Stimulated activated CD4-positive, alpha-beta T cell treated with anti-CD3 and anti-CD28 coated beads, Interleukin-1b, Interleukin-23, amount 100 ng/mL, for 4 hours (primary cell): ENCODE results near the gene SNPH.

Source experiments
- DNase-seq, 2 donors: peaks; one replicate each; pipeline ENCODE4 v3.0.0-alpha.2; 2020; ENCODE audit warnings: low read depth in 2 of 2

Gene SNPH

DNA sequence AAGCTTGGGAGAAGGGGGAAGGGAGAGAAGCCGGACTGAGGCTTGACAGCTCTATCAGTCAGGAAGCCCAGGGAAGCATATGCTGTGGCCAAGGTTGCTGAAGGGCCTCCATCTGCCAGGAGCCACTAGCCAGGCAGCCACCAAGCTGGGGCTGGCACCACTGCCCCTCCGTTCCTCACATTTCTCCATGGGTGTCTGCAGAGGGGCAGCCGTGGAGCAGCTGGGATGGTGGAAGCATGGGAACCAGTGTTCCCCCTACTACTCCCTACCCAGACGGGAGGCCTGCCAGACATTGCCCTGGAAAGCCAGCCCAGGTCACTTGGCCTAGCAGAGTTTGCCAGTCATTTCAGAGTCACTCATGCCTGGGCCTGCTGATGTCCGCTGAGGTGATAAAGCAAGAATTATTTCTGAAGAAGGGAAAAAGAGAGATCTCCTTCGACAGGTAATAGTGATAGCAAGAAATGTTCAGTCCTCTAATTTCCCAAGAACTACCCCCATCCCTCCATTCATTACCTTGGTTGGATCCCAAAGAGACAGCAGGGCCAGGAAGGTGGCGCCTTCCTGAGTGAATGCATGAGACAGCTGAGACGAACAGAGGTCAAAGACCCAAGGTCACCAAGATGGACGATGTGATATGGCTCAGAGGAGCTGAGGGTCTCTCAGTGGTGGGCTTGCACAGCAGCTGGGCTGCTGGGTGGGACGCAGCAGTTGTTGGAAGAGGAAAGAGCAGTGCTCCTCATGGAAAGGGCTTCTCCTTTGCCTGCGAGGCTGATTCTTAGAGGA, 21.9 kb downstream of the SNPH start:
- no peak for DNase-seq

DNA sequence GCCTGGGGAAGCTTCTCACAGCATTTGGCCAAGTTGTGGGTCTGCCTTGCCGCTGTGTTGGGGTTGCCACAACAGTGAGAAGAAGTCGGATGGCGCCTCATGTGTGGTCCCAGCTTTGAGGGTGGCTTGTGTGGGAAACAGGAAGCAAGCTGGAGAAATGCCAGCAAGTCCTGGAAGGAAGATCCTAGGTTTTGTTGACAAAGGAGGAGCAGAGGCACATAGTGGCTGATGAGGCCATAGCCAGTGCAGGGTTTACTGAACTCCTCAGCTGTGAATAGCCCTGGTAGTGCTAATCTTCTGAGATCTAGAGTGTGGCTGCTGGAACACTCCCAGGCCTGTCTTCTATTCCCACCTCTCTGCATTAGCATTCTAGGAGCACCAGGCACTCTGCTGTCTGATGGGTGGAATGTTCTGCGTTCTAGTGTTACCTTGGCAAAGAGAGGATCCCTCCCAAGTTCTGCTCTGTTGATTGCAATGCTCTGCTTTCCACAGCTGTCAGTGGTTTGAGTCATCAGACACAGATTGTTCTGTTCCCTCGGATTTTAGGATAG, 25.2 kb downstream of the SNPH start:
- no peak for DNase-seq

DNA sequence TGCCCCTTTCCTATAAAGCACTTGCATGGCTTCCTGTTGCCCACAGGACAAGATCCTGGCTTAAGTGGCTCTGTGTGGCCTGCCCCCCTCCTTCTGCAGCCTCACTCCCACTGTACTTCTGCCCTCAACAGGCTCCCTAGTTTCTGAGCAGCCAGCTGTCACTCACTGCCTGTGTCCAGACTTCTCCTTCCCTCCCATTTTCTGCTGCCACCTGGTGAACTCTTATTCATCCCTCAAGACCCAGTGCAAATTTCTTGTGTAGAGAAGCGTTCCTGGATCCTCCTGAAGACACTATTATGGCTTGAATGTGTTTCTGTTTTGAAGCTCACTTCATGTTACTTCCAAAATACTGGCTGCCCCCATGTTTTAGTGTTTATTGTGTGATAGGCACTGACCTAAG, 26.5 kb downstream of the SNPH start:
- DNase-seq = no peak

DNA sequence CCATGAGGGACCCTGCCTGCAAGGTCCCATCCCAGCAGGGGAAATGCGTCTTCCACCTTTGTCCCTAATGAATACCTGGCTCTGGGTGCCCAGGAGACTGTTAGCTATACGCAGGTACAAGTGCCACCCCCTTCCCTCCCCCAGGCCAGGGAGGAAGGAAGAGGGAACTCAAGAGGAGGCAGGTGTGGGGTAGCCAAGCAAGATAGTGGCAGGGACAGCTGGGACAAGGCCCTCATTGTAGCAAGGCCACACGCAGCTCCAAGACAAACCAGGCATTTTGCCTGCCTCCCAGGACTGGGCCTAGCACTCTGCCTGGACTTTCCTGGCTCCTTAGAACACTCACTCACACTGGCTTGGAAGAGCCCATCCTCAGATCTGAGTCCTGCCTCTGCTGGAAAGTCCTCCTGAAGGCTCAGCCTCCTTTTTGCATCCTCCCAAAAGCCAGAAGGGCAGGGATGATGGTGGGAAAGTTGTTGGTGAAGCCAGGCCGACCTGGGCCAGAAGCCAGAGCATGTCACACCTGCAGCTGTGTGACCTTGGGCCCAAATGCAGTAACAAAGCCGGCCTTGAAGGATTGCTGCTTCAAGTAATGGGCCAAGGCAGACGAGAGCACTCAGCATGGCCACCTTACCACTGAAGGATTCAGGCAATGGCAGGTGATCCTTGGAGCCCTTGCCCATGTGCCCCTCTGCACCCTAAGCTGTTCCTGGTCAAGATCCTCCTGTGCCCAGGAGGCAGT, 27.7 kb downstream of the SNPH start:
- DNase-seq = no peak

DNA sequence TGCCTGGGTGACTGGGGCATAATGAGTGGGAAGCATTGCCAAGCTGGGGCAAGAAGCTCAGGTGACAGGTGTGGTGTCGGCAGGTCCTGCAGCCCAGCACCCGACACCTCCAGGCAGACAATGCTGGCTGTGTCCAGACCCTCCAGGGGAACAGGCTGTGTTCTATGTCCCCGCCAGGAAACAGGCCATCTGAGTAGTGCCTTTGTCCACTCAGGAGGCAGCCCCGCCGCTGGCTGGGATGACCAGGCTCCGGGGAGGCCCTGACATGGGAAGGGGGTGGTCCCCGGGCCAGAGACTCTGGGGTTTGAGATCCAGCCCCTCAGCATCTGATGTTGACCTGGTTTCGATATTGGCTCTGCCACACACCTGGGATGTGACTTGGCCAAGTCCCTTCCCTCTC, 28.4 kb downstream of the SNPH start:
- no peak for DNase-seq

DNA sequence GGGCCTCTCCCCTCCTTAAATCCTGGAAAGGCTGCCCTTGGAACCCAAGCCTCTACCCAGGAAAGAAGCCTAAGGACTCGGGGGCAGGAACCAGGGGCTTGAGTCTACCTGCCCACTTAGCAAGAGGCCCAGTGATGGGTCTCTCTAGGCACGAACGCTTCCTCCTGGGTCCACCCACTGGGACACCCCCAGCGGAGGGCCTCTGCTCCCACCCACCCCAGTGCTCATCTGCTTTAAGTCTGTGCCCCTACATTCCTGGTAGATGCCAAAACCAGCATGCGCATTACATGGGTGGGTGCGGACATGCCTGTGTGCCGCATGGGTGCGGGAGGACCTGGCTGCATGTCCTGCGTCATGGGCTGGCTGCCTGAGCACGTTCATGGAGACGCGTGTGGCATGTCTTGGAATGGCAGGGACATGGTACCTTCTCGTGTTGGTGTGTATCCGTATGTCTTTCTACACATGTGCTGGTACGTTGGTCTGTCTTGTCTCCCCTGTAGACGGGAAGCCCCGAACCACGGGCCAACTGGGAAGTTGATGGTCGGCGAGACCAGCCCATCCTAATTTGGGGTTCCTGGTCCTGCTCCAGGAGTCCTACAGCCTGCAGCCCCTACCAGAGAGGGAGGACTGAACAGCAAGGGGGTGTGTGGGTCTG, 29.3 kb downstream of the SNPH start:
- DNase-seq = no peak

DNA sequence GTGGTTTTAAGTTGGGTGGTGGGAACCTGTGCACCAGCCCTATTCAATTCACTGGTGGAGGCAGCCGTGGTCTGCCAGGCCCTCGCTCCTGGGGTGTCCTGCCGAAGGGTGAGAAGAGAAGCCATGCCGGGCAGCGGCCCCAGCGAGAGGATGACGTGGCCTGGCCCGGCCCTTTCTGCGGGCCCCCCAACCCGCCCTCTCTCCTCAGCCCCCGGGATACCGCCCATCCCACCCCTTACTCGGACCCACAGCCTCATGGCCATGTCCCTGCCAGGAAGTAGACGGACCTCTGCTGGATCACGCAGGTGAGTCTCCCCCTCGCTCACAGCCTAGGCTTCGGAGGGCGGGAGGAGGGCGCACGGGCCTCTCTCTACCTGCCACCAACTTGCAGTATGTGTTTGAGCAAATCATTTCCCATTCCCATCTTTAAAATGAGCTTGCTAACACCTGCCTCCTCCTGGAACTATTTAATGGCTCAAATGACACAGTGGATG, 30.1 kb downstream of the SNPH start:
- no peak for DNase-seq

DNA sequence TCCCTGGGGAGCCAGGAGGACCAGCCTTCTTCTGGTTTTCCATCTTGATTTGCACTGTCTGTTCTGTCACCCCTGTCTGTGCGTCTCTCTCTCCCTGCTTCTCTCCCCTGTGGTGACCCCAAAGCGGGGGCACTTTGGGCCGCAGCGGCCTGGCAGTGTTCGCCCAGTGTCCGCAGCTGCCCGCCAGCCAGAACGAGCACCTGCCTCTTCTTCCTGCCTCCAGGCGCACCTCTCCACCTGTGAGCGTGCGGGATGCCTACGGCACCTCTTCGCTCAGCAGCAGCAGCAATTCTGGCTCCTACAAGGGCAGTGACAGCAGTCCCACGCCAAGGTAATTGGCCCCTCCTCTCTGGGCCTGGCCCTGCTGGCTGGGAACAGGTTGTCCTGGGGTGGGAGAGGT, 30.8 kb downstream of the SNPH start:
- no peak for DNase-seq

DNA sequence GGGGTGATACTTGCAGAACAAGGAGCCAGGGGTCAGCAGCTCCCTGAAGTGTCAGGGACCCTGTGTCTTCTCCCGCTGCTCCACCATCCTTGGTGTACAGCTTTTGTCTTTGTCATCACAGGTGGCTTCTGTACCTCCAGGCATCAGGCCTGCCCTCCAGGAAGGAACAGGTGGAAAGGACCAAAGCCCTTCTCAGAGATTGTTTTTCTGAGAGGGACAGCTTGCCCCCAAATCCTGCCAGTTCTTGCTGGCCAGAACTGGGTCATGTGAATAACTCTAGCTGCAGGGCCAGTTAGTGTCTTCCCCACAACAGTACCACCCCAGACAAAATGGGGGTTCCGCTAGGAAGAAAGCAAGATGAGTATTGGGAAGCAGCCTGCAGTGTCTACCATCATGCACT, 31.4 kb downstream of the SNPH start:
- no peak for DNase-seq

DNA sequence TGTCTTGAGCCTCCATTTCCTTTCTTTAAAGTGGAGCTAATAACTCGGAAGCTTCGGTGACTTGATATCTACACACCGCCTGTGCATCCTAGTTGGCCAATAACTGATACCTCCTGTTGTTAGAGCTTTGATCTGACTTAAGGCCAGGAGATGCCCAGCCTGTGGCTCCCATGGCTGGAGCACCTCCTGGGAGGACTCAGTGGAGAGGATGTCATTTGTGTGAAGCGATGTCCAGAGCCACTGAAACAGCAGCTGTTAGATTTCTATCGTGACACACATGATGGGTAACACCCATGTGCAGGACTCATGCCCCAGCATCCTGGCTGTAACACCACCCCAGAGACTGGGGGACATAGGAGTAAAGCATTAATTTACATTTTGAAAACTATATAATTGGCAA, 32.1 kb downstream of the SNPH start:
- DNase-seq = no peak

DNA sequence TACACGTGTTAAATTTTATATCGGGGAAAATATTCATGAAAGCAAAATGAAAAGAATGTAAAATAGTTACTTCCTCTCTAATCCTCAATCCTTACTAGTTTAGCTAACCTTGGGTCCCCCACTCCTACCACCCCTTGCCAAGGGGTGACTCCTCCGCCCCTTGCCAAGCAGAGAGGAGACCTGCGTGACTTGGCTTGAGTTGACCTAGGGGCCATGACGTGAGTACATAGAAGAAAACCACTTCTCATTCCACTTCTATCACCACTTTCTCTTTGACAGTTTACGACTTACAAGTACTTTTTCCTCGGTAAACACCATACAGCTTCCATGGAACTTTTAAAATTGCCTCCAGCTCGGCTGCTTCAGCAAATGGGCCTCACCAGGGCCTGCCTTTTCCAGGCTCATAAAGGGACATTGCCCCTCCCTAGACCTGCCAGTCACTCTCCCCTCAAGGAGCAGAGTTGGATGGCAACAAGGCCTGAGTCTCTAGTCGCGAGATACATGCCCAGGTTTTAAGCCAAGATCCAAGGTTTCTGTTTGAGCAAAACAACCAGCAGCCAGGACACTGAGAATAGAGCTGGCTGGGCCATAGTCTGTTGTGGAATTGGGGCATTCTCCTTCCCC, 32.9 kb downstream of the SNPH start:
- DNase-seq = no peak

DNA sequence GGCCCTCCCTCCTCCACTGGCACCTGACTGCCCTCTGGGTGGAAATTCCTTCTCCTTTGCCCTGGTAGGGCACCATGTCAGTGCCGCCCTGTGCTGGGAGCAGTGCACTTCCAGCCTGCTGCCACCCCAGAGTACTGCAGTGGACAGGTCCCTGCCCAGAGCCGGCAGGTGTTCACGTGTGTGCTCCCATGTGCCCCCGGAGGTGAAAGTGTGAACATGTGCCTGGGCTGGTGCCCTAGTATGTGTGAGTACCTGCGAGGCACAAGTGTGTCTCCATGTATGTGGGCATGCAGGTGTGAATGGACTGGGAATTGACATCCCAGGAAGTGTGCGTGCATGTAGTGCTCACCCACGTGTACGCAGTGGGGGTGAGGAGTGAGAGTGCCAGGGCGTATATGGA, 33.4 kb downstream of the SNPH start:
- DNase-seq = peak; percentile 18 to 30

DNA sequence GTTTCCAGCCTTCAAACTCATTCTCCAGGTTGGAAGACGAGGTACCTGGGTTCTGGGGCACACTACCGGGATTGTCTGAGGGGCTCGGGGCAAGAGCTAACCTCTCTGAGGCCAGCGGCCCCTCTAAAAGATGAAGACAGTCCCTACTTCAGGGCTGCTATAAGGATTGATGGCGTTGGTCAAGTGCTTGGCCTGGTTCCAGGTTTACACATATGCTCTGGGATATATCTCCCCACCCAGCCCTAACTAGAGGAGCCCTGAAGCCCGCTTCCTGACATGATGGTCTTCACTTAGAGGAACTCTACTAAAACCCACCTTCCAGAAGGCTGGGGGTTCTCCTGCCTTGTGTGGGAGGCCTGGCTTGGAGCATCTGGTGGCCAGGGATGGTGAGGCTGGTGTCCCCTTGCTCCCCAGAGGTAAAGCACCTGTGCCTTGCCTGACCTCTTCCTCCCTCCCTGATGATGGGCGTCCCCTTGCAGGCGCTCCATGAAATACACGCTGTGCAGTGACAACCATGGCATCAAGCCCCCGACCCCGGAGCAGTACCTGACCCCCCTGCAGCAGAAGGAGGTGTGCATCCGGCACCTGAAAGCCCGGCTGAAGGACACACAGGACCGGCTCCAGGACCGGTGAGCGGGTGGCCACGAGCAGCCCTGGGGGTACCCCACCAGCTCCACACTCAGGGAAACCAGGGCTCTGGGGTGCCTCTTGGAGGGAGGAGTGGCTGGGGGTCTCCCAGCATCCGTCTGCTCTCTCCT, 34.2 kb downstream of the SNPH start:
- no peak for DNase-seq

DNA sequence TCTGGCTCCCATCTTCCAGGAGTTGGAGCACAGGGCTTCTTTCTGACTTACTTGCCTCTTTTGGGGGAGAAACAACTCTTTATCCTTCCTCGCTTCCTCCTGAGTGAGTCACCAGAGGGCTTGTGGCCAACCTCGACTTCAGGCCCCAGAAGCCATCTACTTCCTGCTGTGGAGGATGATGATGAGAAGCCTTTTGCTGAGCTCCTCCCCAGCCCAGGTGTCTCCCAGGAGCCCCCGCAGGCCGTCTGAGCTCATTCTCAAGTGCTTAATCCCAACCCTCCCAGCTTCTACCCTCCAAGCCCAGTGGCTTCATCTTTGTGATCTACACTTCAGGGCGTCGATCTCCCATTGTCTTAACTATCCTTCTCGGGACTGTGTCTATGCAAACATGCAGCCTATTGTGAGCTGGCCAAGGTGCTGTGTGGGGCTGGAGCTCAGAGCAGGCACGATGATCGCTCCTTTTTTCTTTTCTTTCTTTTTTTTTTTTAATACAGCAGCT, 35.0 kb downstream of the SNPH start:
- DNase-seq = peak; percentile 12 to 29

DNA sequence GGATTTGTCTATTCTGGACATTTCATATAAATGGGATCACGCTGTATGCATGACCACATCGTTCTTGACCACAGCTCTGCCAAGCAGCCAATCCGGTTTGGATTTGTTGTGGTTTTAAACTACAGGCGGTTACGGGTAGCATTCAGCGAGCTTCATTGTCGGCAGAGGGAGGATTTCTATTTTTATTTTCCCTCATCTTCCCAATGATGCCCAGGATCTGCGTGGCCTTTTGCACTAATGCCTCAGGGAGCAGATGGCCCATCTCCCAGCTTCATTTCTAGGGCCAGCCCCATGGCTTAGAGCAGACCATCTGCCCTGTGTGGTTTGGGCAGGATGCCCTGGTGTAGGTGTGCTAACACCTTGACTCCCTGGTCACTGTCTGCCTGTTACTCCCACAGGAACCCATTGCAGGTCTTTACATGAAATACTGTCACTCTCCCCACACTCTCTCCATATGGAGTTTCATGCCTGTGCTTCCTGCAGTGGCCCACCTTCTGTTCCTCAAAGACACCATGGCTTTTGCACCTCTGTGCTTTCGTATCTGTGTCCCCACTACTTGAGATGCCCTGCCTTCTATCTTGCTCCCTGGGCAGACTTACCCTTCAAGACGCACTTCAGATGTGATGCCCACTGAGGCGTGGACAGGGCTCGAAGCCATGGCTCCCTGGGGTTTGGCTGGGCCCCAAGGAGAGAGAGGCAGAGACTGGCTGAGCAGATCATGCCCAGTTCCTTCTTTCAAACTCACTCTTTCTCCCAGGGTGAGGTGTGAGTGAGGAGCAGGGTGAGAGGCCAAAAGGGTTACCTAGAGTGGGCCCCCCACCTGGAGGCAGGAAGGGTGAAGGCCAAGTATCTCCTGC, 36.8 kb downstream of the SNPH start:
- DNase-seq = no peak

DNA sequence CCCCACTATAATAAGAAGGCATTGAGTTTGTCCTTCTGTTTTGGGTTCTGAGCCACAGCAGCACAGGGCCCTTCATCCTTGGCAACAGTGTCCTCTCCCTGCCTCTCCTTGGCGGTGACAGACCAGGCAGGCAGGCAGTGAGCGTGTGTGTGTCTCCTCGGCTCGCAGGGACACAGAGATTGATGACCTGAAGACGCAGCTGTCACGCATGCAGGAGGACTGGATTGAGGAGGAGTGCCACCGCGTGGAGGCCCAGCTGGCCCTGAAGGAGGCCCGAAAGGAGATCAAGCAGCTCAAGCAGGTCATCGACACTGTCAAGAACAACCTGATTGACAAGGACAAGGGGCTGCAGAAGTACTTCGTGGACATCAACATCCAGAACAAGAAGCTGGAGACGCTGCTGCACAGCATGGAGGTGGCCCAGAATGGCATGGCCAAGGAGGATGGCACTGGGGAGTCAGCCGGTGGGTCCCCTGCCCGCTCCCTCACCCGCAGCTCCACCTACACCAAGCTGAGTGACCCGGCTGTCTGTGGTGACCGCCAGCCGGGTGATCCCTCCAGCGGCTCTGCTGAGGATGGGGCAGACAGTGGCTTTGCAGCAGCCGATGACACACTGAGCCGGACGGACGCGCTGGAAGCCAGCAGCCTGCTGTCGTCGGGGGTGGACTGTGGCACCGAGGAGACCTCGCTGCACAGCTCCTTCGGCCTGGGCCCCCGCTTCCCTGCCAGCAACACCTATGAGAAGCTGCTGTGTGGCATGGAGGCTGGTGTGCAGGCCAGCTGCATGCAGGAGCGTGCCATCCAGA, 38.8 kb downstream of the SNPH start:
- DNase-seq = no peak

DNA sequence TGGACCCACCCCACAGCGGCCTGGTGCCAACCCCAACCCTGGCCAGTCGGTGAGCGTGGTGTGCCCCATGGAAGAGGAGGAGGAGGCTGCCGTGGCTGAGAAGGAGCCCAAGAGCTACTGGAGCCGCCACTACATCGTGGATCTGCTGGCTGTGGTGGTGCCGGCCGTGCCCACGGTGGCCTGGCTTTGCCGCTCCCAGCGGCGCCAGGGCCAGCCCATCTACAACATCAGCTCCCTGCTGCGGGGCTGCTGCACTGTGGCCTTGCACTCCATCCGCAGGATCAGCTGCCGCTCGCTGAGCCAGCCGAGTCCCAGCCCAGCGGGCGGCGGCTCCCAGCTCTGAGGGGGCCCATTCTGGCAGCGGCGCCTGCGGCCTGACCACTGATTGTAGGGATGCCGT, 39.6 kb downstream of the SNPH start:
- no peak for DNase-seq

DNA sequence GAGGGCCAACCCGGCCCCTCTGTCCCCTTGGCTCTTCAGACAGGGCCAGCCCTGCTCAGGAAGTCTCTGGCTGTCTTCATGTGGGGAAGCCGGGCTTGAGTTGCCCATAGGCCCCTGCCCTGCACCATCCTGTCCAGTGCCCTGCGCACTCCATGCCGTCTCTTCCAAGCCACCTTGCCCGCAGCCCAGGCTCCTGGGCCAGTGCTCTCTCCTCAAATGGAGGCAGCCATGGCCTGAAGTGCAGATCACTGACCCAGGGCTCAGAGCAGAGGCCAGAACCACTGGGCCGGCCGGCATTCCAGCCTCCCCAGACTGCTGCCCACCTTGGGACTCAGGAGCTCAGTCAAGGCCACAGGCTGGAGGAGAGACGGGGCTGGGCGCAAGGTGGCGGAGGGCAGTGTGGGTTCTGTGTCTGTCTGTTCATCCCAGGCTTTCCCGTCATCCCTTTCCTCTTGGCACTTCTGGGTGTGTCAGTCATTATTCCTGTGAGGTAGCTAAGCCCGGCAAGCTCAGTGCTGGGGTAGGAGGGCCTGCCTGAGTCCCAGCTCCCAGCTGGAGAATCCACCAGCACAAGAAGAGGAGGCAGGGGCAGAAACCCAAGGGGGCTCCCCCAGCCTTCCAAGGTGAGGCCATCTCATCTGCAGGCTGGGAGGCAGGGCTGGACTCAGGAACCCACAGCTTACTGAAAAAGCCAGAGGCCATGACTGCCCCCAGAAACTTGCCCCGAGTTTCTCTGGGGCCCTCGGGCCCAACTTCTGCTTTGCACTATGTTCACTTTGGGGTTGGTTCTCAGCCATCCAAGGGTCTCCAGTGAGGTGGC, 40.4 kb downstream of the SNPH start:
- DNase-seq = no peak
